Keratinocyte (primary cell): ENCODE measurements around the gene BHLHE23. TPM values are rescaled to one million over a fixed set of nuclear protein-coding genes. Genes with fewer than 3 reads are reported as not detected.

ENCODE experiments used
- DNase-seq: peaks from one replicate; pipeline ENCODE4 v3.0.0-alpha.2; 2011; ENCODE audit warnings: low read depth, missing footprints, low spot score
- FAIRE-seq: peaks from 2 replicates; lab custom pipeline; 2011; peaks lifted over from hg19 to GRCh38; lab: Jason Lieb, UNC
- H2AFZ ChIP-seq: 2 replicates; pipeline ENCODE4 v1.6.0; 2012; ENCODE audit warnings: low read length, control low read depth, inconsistent platforms; ENCODE audit not compliant: control insufficient read depth
- H3K27ac ChIP-seq: 2 replicates; pipeline ENCODE4 v1.5.1; 2011; ENCODE audit warnings: low read length; ENCODE audit not compliant: control insufficient read depth, insufficient read depth
- H3K27me3 ChIP-seq: 3 replicates; pipeline ENCODE4 v1.6.0; 2011; ENCODE audit warnings: low read length; ENCODE audit not compliant: control insufficient read depth, insufficient read depth; ENCODE audit errors: extremely low read depth
- H3K36me3 ChIP-seq, 2 experiments: 2 replicates in 1 of 2; 3 replicates in 1 of 2; pipeline ENCODE4 v1.5.1; 2011; ENCODE audit warnings: low read length in 2 of 2, mild to moderate bottlenecking in 1 of 2; ENCODE audit not compliant: control insufficient read depth in 2 of 2, insufficient read depth in 2 of 2; ENCODE audit errors: extremely low read depth in 1 of 2
- H3K4me1 ChIP-seq: 3 replicates; pipeline ENCODE4 v1.5.1; 2011; ENCODE audit warnings: low read length; ENCODE audit not compliant: control insufficient read depth, insufficient read depth; ENCODE audit errors: extremely low read depth
- H3K4me2 ChIP-seq: 3 replicates; pipeline ENCODE4 v1.6.0; 2011; ENCODE audit warnings: low read depth, low read length; ENCODE audit not compliant: control insufficient read depth, insufficient read depth; ENCODE audit errors: extremely low read depth
- H3K4me3 ChIP-seq, 3 experiments: fragments of 200-600 bp in 1 of 3; sonication (generic) in 1 of 3; 2 replicates in 2 of 3; 3 replicates in 1 of 3; pipeline ENCODE4 v1.5.1; 2011 to 2016; ENCODE audit warnings: low read length in 3 of 3, mild to moderate bottlenecking in 3 of 3, control low read depth in 2 of 3, inconsistent platforms in 1 of 3, low read depth in 1 of 3, mixed read lengths in 1 of 3, mixed run types in 1 of 3, moderate library complexity in 1 of 3; ENCODE audit not compliant: control insufficient read depth in 2 of 3, insufficient read depth in 2 of 3; ENCODE audit errors: extremely low read depth in 1 of 3
- H3K79me2 ChIP-seq: 2 replicates; pipeline ENCODE4 v1.6.0; 2012; ENCODE audit warnings: low read length; ENCODE audit not compliant: control insufficient read depth, insufficient read depth
- H3K9ac ChIP-seq: 3 replicates; pipeline ENCODE4 v1.6.0; 2011; ENCODE audit warnings: low read length; ENCODE audit not compliant: control insufficient read depth, insufficient read depth; ENCODE audit errors: extremely low read depth
- H3K9me1 ChIP-seq: 3 replicates; pipeline ENCODE4 v1.6.0; 2011; ENCODE audit warnings: low read length; ENCODE audit not compliant: control insufficient read depth, insufficient read depth; ENCODE audit errors: extremely low read depth
- H3K9me3 ChIP-seq: 2 replicates; pipeline ENCODE4 v1.5.1; 2012; ENCODE audit warnings: low read depth, low read length; ENCODE audit not compliant: control insufficient read depth
- H4K20me1 ChIP-seq: 3 replicates; pipeline ENCODE4 v1.6.0; 2011; ENCODE audit warnings: low read length; ENCODE audit not compliant: control insufficient read depth, insufficient read depth; ENCODE audit errors: extremely low read depth
- CTCF ChIP-seq, 3 experiments: IDR thresholded peaks in 1 of 3; conservative IDR thresholded peaks in 1 of 3; optimal IDR thresholded peaks in 1 of 3; 2 replicates in 2 of 3; 3 replicates in 1 of 3; pipeline versions ENCODE3 to v1.5.1; 2011; ENCODE audit warnings: low read length in 3 of 3, mild to moderate bottlenecking in 3 of 3, moderate library complexity in 2 of 3, control low read depth in 1 of 3, inconsistent platforms in 1 of 3; ENCODE audit not compliant: insufficient read depth in 2 of 3; ENCODE audit errors: extremely low read depth in 1 of 3
- EZH2 ChIP-seq: IDR thresholded peaks from one replicate; pipeline ENCODE4 v1.6.1; 2012; ENCODE audit warnings: inconsistent platforms, mild to moderate bottlenecking, low read length, moderate library complexity
- dilution Hi-C: fragments of 300-500 bp; cut with MboI; formaldehyde crosslinking; loops from one replicate; pipeline ENCODE4 v1.7.0; 2020; ENCODE audit warnings: low sequenced_read_pairs; ENCODE audit not compliant: extremely low pct_ligation_motif_present
- polyA plus RNA-seq, 5 experiments: library from polyadenylated mRNA; depleted of rRNA in 3 of 5; stranded (reverse) in 3 of 5; stranded (forward) in 1 of 5; unstranded in 1 of 5; fragments of >200 nt; gene quantifications; 1 replicate in 1 of 5; 2 replicates in 3 of 5; 3 replicates in 1 of 5; pipeline versions ENCODE4 v1.2.1 to v1.2.3, GENCODE V29; 2011 to 2012; ENCODE audit warnings: missing spikeins in 2 of 5, low read depth in 1 of 5, low replicate concordance in 1 of 5

The BHLHE23 gene
- polyA plus RNA-seq, 1 donor (not counting 4 experiments of a cell fraction or from before 2014, with no cell fraction given) = not detected

- Histone ChIP-seq H3K4me1 (no peaks in the 10 kb centered on the region), H3K27ac (no peak overlapping the region), H3K4me3 (no peak overlapping the region), H3K36me3 (no peaks in the 10 kb centered on the region), H3K27me3 (peaks cover 69% of the 10 kb centered on the region), H3K9me3 (no peaks in the 10 kb centered on the region), H2AFZ (no peak overlapping the region), H3K4me2 (no peak overlapping the region), H3K9ac (no peak overlapping the region), H4K20me1 (no peaks in the 10 kb centered on the region), H3K9me1 (no peaks in the 10 kb centered on the region), H3K79me2 (no peaks in the 10 kb centered on the region)
- dilution Hi-C loops = no loop called here
- FAIRE-seq (no peak), DNase-seq (no peak)
- TF ChIP-seq EZH2 (no peak), CTCF (optimal IDR thresholded peaks at IDR 0.05 in 1 of 3, IDR thresholded peaks at IDR 0.05 in 1 of 3, conservative IDR thresholded peaks at IDR 0.05 in 1 of 3; ENCODE audit: extremely low read depth in 1 of 3, insufficient read depth in 2 of 3, low read length in 3 of 3) (no peak)
Observed at GRCh38 chr20:63032026-63032800, 25.4 kb upstream of the BHLHE23 start.

DNA sequence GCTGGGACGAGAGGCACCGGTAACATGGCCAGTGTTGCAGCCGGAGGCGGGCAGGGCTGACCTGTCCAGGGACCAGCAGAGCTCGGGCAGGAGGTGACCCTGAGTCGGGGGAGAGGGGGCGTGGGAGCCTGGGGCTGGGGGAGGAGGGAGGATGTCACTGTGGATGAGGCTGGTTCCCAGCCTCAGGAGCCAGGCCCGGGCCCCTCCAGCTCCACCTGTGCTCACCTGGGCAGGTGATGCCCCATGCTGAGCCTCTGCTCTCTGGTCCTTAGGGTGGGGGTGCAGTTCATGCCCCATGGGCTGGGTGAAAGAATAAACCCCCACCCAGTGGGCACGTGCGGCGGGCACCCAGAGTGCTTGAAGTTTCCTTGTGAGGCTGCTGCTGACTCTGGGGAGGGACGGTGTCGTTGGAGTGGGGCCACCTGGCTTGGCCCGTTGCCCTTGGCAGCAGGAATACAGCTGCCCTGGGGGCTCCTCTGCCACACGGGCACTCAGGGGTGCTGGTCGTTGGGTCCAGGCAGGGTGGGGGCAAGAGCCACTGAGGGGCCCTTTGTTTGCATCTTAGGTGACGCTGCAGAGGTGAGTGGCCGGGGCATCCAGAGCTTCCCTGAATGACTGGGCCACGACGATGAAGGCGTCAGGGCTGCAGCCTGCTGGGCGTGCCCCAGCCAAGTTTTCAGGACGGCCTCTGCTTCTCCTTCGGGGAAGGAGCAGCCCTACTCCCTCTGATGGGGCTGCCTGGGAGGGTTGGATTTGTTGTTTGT is 24.7 kb upstream of the BHLHE23 start:
- FAIRE-seq (no peak), DNase-seq (no peak)
- H3K27ac ChIP-seq = no peak overlapping the region
- TF ChIP-seq CTCF (optimal IDR thresholded peaks at IDR 0.05 in 1 of 3, IDR thresholded peaks at IDR 0.05 in 1 of 3, conservative IDR thresholded peaks at IDR 0.05 in 1 of 3; ENCODE audit: extremely low read depth in 1 of 3, insufficient read depth in 2 of 3, low read length in 3 of 3) = no peak
- no peak for TF ChIP-seq EZH2
- H3K27me3 ChIP-seq = peaks cover 76% of the 10 kb centered on the region
- H4K20me1 ChIP-seq = no peaks in the 10 kb centered on the region
- H3K9me1 ChIP-seq = no peaks in the 10 kb centered on the region
- H3K4me3 ChIP-seq = no peak overlapping the region
- H3K4me1 ChIP-seq = no peaks in the 10 kb centered on the region
- no peaks in the 10 kb centered on the region for H3K36me3 ChIP-seq
- no peak overlapping the region for H3K9ac ChIP-seq
- H3K79me2 ChIP-seq = no peaks in the 10 kb centered on the region
- H3K4me2 ChIP-seq = no peak overlapping the region
- H3K9me3 ChIP-seq = no peaks in the 10 kb centered on the region
- dilution Hi-C loops = no loop called here
- H2AFZ ChIP-seq = no peak overlapping the region
